GM19395 (cell line): ENCODE measurements around the gene ZNF697.
"Not testable (repeated sequence)": the region's sequence is repeated elsewhere in the genome, so short reads cannot be mapped to it uniquely, and the experiment has no call there.

ENCODE experiments used
- ATAC-seq: cut with Tn5 transposase; IDR thresholded peaks from one replicate; pipeline ENCODE4 v1.9.1; 2021; ENCODE audit warnings: mild to moderate bottlenecking, moderate library complexity; ENCODE audit not compliant: unreplicated experiment

The ZNF697 gene

DNA sequence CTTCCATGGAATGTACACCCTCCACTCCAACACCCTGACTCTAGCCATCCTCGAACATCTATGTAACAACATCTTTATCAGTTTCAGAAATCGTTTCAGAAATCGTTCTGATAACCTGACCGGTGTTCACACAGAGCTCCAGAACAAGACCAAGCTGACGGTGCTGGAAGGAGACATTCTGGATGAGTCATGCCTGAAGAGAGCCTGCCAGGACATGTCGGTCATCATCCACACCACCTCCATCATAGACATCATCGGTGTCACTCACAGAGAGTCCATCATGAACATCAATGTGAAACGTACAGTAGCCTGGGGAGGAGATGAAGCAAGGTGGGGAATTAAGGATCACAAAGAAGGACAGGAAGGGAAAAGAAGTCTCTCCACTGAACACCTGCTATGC lies 43.0 kb downstream of the ZNF697 start:
- not testable (repeated sequence) for ATAC-seq

DNA sequence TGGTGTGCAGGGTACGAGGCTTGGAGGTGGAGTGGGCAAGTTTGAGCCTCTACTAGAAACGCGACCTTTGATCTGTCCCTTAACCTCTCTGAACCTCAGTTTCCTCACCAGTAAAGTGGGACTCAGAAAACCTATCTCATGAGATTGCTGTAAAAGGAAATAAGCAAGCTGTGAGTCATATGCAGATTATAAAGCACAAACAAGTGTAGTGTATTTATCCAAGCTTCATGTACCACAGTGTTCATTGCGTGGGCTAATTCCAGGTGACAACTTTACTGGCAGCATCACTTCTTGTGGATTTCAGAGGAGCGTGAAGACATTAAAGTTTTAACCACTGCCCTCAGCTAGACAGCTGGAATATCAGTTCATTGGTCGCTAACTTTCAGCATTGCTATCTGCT lies 44.4 kb downstream of the ZNF697 start:
- ATAC-seq, result no peak

DNA sequence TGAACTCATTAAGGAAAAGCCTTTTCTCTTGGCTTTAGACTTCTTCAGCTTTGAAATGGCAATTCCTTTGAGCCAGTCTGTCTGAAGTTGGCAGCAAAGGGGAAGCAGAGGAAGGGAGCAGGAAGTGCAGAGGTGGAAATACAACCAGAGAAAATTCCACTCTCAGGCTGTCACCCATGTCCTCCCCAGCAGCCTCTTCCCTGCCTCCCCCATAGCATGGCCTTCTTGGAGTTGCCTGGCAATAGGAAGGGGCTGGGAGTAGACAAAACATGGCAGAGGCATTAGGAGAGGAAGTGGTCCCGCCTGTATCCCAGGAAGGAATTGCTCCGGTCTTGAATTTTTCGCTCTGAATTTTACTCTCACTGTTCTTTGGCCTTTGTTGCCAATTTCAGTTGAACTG lies 44.8 kb downstream of the ZNF697 start:
- ATAC-seq, result not testable (repeated sequence)

DNA sequence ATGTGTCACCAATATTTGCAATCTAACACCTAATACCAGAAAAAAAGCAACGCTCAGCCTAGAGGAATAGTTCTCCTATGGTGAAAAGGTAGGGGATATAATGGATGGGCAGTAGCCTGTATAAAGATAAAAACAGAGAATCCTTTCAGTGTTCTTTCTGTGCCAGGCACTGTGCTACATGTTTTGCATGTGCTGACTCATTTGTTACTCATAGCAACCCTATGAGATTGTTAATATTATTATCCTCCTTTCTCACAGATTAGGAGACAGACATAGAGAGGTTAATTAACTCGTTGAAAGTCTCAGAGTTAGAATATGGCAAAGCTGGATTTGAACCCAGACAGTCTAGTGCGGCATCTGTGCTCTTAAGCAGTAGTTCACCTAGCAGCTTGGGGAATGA lies 45.3 kb downstream of the ZNF697 start:
- ATAC-seq, result not testable (repeated sequence)

DNA sequence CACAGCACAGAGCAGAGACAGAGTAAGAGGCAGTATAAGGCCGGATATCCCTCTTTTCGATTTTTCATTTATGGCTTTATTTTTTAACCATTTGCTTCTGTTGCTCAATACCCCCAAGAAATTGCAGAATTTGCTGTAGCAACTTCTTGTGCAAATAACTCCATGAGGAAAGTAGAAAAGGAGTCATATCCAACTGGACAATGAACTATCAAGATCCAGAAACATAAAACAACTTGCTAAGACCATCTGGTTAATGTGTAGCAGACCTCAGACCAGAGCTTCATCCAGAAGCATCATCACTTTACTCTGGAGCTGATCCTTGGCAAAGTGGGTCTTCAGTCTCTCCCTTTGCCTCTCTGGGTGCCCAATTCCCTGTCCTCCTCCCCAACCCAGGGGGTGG lies 45.9 kb downstream of the ZNF697 start:
- ATAC-seq, result no peak

- no peak for ATAC-seq
Observed at GRCh38 chr1:119600976-119601375, 47.1 kb downstream of the ZNF697 start.

DNA sequence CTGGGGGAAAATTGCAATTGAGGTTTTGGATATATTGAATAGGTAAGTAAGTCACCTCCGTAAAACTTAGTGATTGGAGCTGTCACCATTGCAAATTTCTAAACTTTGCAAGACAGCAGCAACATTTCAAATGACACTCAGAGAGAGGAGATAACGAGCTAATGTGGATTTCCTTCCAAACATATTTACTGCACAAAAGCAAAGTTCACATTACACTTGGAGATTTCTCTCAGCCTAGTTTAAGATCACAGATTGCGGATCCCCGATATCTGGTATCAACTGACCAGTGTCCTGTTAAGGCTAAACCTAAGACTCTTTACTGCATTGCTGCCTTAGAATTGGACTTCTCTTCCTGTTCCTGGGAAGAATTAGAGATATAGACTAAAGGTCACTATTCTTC lies 47.5 kb downstream of the ZNF697 start:
- ATAC-seq, result no peak

DNA sequence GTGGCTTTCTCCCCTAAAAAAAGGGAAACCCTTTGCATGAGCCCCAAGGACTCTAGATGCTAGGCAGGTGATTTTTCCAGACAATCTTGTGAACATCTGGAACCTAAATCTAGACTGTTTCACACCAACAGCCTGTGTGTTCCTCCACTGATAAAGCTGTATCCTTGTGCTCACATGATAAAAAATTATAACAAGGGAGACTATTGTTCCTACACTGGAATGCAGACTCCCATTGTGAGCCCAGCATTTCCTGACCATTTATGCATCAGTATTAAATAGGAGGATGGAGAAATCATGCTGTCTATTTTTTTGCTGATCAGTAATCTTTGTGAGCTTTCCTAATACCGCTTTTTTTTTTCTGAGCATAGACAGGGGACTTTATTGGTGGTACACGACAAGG lies 52.5 kb downstream of the ZNF697 start:
- no peak for ATAC-seq

DNA sequence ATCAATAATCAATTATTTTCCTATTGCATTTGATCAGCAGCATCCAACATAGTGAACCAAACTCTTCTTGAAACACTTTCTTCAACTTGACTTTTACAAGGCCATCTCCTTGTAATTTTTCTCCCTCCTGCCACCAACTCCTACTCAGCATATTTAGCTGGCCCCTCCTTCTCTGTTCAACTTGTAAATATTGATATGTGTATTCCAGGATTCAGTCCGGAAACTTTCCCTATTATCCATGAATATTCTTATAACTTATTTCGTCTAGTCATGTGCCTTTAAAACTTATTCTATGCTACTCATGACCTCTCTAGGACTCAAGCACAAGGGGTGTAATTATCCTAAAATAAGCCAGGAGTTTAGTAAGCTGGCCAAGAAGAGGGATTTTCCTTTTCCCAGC lies 52.9 kb downstream of the ZNF697 start:
- no peak for ATAC-seq

GRCh38 chr1:119594376-119594775 lies 53.7 kb downstream of the ZNF697 start:
- ATAC-seq, result no peak

GRCh38 chr1:119593805-119594204 lies 54.3 kb downstream of the ZNF697 start:
- ATAC-seq, result no peak

DNA sequence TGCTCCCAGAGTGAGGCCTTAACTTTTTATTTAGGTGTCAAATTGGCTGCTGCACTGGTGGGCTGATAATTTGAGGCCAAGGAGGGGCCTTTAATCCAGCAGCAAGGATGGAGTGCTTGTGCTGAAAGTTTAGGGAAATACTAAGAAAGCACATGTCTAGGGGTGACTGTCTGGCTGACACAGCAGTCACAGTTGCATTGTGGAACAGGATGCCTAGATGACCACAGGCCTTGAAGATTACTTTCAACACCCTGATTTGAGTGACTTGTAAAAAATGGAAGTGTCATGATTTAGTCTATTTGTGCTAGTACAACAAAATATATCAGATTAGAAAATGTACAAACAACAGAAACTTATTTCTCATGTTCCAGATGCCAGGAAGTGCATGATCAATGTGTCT lies 57.7 kb downstream of the ZNF697 start:
- no peak for ATAC-seq

DNA sequence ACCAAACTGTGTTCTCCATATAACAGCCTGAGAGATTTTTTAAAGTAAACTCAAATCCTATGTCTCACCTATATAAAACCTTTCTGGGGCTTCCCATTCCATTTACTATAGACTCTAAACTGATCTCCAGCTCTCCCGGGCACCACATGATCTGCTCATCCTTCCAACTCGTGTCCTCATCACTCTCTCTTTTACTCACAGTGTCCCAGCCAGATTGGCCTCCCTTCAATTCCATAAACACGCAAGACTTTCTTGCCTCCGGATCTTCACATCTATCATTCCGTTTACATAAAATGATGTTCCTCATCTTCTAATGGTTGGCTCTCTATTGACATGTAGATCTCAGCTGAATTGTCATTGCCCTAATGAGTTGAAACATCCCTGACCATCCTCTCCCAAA lies 59.4 kb downstream of the ZNF697 start:
- ATAC-seq, result no peak

- no peak for ATAC-seq
Observed at GRCh38 chr1:119587341-119587740, 60.7 kb downstream of the ZNF697 start.

DNA sequence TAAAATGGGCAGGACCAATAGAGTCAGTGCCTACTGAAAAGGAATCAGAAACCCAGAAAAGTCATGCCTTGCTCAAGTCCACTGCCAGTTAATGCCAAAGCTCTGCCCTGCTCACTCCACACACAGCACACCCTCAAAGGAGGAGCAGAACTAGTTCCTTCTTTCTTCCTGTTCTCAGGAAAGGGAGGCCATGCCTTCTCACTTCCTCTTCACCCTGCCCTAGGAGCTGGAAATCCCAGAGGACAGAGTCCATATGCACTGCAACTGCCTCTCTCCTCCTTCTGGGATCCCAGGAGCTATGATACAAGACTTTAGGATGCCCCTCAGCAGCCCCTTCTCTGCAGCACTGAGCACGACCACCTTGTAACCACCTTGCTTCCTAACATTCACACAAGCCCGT lies 62.3 kb downstream of the ZNF697 start:
- not testable (repeated sequence) for ATAC-seq

- ATAC-seq, result no peak
Observed at GRCh38 chr1:119582801-119583200, 65.3 kb downstream of the ZNF697 start.

- not testable (repeated sequence) for ATAC-seq
Observed at GRCh38 chr1:119581076-119581475, 67.0 kb downstream of the ZNF697 start.

GRCh38 chr1:119573886-119574285 lies 74.2 kb downstream of the ZNF697 start:
- ATAC-seq, result no peak

DNA sequence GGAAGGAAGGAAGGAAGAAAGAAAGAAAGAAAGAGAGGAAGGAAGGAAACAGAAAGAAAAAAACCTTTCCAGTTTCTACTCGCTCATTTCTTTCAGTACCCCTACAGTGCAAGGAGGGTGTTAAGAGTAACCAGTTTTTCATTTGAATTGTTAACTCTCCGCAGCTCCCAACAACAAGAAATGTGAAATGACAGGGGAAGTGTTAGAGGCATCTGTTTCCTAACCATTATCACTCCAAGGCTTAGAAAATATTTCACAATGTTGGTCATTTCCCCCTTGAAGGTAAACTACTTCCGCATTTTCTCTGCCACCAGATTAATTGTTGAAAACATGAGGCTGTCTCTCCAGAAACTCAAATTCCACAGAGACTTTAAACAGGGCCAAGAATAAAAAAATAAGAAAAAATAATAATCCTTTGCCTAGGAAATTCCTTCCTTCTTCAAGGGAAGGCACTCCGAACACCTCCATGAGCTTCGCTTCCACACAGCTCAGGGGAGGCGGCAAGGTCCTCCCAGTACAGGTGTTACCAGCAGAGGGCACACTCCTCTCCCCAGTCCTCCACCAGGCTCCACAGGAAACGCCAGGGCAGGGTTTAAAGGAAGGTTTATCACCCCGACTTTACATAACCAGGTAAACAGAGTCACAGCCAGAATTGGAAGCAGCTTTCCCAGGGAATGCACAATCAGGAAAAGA lies 78.0 kb downstream of the ZNF697 start:
- ATAC-seq, result not testable (repeated sequence)
